Activated T-cell treated with anti-CD3 and anti-CD28 coated beads for 48 hours (primary cell): Measurements from ENCODE around the gene LCE1D.

Experiments used
- DNase-seq: peaks from one replicate; pipeline ENCODE4 v3.0.0-alpha.2; 2020; ENCODE audit warnings: low read depth

Gene LCE1D

DNA sequence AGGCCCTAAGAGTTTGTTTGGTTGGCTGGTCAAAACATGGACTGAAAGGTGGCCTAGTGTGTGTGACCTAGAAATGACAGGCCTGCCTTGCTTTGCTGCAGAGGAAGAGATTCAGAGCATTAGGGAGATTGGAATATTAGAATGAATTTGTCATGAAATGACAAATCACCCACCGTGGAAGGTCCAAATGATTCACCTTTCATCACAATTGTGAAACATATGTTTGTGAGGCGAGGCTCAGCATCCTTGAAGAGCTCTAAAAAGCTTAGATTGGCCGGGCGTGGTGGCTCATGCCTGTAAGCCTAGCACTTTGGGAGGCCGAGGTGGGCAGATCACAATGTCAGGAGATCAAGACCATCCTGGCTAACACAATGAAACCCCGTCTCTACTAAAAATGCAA, 20.8 kb downstream of the LCE1D start:
- no peak for DNase-seq

DNA sequence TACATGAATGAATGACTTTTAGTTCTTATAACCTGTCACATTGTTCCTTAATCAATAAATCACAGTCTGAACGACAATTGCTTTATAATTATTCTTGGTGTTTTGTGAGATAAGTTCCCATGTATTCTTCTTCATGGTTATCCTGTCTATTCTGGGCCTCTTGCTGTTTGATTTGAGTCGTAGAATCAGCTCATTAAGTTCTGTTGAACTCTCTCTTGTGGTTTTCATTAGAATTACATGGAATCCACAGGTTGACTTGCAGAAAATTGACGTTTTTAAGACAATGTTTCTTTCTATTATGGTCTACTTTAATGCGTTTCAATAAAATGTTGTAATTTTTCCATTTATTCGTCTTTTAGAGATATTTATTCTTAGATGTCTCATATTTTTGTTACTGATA, 26.8 kb downstream of the LCE1D start:
- no peak for DNase-seq

DNA sequence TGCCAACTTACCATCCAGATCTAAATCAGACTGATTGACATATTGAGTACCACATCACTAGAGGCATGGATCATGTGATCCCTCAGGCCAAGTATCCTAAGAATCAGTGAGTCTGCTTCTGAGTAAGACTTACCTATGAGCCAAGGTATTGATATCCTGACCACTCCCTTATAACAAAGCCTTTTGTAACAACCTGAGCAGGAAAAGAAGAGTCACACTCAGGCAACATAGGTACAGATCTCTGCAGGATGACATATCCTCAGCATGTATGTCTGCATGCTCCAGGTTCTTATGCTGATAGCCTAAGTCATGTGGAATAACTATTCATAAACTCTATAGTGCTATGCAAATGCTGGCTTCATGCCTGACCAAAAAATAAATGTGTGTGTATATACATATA, 28.4 kb downstream of the LCE1D start:
- no peak for DNase-seq

DNA sequence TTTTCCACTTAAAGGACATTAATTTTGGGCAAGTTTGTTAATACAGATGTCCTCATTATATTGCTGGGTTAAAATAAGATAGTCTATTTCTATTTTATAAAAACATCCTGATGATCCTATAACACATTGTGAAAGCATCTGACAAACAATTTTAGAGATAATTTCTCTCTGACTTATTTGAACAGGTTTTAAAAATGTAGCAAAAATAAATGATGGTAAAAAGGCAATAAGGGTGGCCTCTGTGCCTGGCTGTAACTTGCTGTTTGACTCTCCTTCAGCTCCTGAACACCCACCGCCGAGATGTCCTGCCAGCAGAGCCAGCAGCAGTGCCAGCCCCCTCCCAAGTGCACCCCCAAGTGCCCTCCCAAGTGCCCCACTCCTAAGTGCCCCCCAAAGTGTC, 30.7 kb downstream of the LCE1D start, which contains the start of gene LCE1A:
TSS of gene LCE1A (plus strand) at position 301 of the 400 bp plus-strand sequence. CDS start at position 301, 0 bp downstream.
- no peak for DNase-seq

DNA sequence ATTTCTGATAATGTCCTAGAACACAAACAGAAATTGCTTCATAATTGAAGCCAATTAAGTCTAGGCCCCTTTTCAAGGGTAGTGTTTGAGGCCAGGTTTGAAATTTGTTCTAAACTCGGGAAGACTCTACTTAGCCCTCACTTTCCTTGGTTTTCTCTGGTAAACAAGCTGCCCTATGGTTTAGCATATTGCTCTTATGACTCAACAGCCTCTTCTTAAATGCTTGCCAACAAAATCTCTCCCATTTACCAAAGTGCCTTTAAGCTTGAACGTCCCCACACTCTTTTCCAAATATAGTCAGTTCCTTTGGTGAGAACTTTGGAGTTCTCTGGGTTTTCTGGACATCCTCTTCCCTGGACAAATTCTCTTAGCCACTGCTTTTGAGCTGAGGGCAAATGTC, 40.3 kb downstream of the LCE1D start:
- no peak for DNase-seq

DNA sequence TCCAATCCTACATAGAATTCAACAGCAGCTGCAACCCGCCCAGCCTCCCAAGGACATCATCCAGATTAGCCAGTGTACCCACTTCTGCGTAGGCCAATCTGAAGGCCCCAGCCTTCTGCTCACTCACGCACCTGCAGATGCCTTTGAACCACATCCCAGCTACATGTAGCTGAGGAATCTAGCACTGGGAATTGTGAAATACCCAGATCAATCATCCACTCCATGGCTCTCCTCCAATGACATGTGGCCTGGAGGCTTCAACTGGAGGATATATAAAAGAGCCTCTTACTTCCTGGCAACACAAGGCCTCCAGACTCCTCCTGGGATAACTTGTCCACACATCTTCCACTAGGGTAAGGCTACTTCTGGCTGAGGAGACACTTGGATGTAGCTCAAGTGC, 46.0 kb downstream of the LCE1D start, which contains the start of gene LCE6A:
TSS of gene LCE6A (plus strand) at position 301 of the 400 bp plus-strand sequence. CDS start 665 bp downstream, outside the sequence.
- no peak for DNase-seq
